Measurements from ENCODE around the gene MMD.
A peak's percentile ranks its signal among the peaks of the same experiment; 100 is the strongest.
"Not testable (repeated sequence)": the region's sequence is repeated elsewhere in the genome, so short reads cannot be mapped to it uniquely, and the experiment has no call there.

The MMD gene

DNA sequence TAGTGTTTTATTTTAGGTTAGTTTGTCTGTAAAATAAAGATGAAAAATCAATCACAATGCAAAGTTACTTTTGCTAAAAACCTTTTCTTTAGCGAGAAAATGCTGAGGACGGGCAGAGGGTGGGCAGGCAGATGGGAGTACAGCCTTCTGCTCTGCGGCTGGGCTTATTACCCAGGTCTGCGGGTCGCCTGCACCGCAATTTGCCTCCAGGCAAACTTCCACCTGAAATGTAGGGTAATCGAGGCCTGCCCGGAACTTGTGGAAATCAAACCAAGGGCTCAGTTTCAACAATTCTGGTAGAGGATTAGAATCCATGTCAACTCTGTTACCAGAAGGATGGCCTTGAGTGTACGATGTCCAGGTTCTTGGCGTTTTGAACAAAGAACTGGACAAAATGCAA lies 22.3 kb upstream of the MMD start:
- no peak for DNase-seq

- no peak for DNase-seq
Observed at GRCh38 chr17:55442953-55443683, 21.5 kb upstream of the MMD start.

GRCh38 chr17:55442462-55442861 lies 20.8 kb upstream of the MMD start:
- DNase-seq, result no peak

GRCh38 chr17:55441544-55441943 lies 19.9 kb upstream of the MMD start:
- DNase-seq, result no peak

GRCh38 chr17:55440391-55440790 lies 18.8 kb upstream of the MMD start:
- no peak for DNase-seq

DNA sequence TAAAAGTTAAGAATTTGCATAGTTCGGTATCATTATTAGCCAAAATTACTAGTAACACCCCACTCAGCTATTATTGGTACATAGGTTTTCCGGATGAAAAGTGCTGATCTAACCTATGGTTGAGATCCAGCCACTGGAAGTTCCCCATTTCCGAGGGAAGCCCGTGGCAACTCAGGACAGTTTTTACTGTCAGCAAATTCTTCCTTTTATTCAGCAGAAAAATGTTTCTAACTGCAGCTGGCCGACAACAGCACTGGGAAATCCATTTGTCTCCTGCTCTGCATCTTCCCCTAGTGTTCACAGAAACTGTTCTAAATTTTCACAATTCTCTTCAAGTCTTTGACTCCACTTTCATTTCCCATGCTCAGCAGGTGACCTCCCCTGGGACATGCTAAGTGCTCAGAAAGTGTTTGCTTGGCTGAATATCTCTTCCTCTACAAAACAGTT lies 15.5 kb upstream of the MMD start:
- DNase-seq, result peak; percentile 12

DNA sequence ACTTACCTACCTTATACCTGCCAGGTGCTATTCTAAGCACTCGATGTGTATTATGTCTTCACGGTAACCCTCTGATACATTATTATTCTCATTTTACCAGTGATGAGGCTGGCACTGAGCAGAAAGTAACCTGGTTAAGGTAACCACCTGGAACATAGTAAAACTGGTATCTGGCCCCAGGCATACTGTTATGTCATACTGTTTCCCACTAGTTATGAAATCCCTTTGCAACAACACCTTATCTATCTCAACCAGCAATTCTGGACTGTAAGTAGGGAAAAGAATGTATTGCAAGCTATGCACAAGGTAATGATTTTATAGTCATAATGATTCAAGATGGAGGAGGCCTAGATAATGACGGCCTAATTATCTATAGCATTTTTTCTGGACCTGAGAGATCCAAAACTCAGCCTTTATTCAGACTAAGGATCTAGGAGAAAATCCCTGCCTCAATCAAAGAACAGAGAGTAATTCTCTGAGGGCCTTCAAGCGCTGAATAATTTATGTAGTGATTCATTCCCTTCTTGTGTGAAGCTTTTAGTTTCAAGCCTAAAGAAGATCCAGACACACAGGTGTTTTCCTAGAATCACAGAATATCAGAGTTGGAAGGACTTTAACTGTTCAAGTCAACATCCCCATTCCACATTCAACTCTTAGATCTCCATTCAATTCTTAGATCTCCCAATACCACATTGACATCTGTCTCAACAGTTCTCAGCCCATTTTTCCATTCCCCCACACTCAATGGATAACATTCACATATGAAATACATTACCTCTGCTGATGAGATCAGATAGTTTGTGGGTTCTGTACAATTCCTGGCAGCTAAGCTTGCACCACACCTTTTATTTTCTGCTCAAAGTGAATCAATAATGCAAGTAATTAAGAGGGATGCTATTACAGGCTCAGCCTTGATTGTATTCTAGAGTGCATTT lies 14.9 kb upstream of the MMD start:
- no peak for DNase-seq

GRCh38 chr17:55435408-55435807 lies 13.8 kb upstream of the MMD start:
- DNase-seq, result no peak

DNA sequence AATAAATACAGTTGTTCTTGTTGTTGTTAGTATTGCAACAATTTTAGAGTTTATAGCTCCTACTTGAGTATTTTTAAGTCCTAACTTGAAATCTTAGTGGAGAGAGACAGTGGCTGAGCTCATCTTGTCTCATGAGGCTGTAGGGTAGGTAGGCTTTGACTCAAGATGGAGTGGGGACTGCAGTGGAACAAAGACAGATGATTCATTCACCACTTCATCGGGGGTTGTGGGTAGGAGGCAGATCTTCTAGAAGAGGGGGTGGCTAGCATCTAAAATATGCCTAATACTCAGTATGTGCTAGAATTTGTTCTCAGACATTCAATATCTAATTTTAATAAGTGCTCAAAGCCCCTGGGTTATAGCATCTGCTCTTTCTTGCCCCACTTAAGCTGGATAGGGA lies 13.1 kb upstream of the MMD start:
- DNase-seq, result no peak

- DNase-seq, result no peak
Observed at GRCh38 chr17:55433629-55434422, 12.2 kb upstream of the MMD start.

- no peak for DNase-seq
Observed at GRCh38 chr17:55433029-55433628, 11.5 kb upstream of the MMD start.

DNA sequence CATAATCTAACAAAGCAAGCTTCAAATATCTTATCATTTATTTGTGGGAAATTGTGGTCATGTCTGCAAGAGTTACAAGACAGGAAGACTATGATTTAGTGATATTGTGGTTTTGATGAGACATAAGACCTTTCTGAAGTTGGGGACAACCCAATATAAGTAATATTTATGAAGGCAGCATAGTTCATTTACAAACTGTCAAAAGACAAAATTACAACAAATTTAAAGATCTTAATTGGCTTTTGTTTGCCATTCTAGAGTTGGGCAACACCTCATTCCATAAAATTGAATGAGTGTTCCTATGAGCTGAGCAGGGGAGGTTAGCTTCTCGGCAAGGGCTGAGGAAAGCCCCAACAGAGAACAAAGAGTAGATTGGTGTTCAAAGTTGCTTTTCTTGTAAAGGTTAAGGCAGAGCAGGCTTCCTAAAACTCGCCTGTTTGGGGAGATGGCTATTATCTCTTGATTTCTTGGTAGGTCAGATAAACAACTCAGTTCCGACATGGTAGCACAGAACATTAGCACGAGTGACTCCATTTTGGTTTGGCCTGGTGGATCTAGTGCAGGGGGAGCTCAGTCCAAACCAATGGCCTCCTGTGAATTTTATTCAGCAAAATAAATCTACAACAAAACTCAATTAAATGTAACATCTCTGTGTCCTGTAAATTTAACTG lies 10.9 kb upstream of the MMD start:
- no peak for DNase-seq

- not testable (repeated sequence) for DNase-seq
Observed at GRCh38 chr17:55431914-55432313, 10.3 kb upstream of the MMD start.

DNA sequence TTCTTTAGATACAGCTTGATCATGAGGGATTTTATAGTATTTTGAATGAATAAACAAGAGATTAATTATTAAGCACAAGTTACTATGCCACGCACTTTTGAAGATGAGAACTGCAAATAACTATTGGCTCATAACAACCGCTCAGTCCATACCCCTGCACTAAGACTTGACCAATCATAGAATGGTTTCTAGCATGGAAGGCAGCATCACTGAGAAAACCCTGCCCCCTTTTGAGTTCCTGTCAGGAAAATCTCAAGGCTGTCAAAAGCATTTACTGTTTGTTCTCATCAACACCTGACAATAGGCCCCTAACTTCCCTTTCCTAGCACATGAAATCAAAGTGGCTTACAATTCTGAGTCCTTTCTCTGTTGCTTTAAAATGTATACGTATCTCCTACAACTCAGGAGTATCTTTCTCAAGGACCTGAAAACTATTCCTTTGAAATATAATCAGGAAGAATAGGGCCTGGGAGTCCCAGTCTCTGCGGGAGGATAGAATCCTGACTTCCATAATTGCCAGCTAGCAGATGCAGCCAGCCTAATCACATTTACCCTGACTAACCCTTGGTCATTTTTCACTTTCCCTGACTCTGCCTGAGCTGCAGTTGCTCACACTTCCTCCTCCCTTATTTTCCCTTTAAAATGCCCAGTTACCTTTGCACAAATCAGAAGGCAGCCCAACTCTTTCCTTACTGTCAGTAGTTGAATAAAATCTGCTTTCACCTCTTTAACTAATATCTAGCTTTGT lies 9.1 kb upstream of the MMD start:
- no peak for DNase-seq

DNA sequence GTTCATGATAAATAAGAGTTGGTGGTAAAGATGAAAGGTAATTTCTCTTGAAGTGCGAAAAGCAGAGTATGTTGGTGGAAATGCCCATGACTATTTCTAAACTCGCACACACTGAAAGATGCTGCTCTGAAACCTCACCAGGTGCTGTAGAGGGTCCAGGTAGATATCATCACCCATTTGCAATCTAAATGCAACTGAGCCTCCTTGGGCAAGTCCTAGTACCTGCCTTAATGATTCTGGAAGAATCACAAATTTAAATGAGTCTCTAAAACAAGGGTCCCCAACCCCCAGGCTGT lies 5.9 kb upstream of the MMD start:
- no peak for DNase-seq

- DNase-seq, result no peak
Observed at GRCh38 chr17:55426851-55427586, 5.4 kb upstream of the MMD start.

GRCh38 chr17:55424893-55425540 lies 3.4 kb upstream of the MMD start:
- no peak for DNase-seq

- DNase-seq, result no peak
Observed at GRCh38 chr17:55423535-55423934, 1.9 kb upstream of the MMD start.

DNA sequence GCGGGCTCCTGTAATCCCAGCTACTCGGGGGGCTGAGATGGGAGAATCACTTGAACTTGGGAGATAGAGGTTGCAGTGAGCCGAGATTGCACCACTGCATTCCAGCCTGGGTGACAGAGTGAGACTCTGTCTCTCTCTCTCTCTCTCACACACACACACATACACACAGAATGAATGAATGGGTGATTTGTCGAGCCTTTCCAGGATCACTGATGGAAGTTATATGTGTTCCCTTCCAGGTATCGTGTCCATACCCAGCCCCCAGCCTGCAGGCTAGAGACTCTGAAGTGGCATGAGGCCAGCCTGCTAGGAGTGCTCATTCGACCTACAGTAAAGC lies 1.2 kb upstream of the MMD start:
- DNase-seq, result not testable (repeated sequence)

DNA sequence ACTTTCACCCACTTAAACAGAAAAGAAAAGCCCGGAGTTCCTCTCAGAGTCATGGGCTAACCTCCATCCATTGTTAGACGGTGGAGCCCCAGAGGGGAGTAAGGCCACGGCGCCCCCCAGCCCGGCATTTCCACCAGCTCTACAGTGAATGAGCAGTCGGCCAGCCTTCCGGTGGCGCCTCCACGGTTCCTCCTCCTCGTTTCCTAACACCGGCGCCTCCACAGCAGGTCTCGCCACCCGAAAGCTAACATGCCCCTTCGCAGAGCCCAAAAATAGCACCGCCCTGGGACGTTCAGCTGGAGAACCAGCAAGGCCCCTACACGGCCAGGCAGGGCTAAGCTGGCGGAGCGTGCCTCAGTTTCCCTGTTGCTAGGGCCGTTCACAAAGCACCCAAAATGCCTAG lies 858 bp downstream of the MMD start:
- no peak for DNase-seq

Measured in midbrain (tissue), 1 donor.